HG03520 (cell line): ENCODE measurements around the gene SSX2IP.

Experiments
- ATAC-seq: cut with Tn5 transposase; IDR thresholded peaks from one replicate; pipeline ENCODE4 v1.9.1; 2021; ENCODE audit warnings: mild to moderate bottlenecking, moderate library complexity; ENCODE audit not compliant: unreplicated experiment

SSX2IP gene

DNA sequence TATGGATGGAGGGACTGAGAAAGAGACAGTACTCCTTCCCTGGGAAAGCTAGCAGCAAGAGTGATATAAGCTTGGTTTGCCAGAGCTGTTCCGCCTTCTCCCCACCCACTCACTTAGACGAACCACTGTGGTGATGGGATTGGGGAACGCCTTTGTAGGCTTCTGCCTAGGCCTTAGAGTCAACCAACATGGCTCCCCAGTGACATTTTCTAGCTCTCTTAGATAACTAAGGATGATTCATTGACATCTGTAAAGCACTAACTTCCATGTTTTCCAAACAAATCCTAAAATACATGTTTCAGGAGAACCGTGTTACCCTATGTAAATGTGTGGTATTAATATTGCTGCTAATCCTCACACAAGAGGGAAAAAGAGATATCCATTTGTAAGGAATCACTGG lies 21.6 kb upstream of the SSX2IP start:
- no peak for ATAC-seq

DNA sequence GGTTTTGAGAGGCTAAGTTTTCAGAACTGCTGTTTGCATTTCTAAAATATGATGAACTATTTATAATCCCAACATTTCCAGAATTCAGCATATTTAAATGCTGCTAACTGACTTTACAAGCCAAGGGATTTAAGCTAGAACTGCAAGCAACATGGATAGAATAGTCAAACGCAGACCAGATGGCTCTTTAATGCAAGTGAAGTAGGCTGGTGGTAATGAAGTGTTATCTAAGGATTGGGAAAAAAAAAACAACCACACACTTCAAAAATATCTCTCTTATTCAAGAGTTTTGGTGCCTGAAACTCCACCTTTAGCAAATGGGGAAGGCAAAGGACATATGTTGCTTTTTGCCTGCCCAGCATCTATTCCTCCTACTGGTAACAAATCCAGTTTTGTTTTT lies 20.9 kb upstream of the SSX2IP start:
- ATAC-seq, result no peak

DNA sequence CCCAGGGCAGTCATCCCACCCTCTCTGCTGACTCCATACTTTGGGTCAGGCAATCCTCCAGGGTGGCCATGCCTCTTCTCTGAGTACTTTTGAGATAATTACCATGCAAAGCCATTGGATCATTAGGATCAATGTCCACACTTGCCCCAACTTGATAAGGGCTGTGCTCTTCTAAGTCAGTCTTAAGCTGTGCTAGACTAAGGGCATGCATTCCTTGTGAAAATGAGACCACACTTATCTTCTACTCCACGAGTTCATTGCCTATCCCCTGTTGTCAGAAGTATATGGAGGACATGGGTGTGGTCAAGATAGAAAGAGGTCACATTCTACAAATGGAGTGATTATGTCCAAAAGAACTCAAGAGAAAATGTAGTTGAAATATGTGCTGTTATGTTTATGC lies 18.9 kb upstream of the SSX2IP start:
- no peak for ATAC-seq

DNA sequence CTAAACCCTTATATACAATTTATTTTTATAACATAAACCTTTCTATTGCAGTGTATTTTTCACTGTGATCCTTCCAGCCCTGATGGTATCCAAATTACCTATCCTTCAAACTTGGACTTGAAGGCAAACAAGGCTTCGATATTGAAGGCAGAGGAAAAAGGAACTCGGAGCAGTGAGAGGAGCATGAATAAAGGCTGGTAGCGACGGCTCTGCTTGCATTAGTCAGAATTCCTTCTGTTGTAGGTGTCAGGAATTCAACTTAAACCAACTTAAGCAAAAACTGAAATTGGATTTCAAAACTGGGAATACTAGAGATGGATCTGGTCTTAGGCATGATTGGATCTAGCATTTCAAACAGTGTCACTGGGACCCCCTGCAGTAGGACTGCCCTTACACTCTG lies 17.8 kb upstream of the SSX2IP start:
- no peak for ATAC-seq

DNA sequence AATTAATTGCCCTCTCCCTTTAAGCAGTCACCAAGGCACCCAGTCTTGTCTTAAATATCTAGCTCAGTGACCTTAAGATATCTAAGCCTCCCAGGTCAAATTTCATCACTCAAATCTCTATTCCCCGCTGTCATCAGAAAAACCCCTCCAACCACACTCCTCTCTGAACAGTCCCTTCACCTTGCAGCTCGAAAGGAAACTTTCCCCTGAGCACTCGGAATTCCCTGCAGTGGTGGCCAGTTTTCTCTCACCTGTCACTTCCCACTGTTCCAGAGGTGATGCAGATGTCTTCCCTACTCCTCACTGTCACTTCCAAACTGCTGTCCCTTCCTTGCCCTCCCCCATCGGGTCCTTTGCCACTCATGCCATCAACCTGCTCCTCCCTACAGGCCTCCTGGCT lies 15.3 kb upstream of the SSX2IP start:
- no peak for ATAC-seq

DNA sequence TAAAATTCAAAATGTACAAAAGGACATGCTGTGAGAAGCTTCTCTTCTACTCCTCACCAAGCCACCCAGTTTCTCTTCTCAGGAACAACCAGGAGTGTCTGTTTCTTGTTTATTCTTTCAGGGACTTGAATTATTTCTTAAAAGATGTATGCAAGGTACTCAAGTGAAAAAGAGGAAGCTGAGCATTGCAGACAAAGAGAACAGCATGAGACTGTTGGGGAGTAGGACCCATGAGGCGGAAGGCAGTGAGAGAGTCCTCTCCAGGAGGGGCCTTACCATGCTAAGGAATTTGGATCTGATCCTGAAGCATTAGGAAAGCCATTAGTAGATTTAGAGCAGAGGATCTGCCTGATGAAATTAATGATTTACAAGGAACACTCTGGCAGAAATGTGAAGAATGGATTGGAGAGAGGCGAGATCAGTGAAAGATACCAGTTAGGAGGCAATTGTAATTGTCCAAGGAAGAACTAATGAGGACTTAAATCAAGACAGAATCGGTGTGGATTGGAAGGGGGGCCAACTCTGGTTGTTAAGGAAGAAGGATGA lies 14.7 kb upstream of the SSX2IP start:
- no peak for ATAC-seq

DNA sequence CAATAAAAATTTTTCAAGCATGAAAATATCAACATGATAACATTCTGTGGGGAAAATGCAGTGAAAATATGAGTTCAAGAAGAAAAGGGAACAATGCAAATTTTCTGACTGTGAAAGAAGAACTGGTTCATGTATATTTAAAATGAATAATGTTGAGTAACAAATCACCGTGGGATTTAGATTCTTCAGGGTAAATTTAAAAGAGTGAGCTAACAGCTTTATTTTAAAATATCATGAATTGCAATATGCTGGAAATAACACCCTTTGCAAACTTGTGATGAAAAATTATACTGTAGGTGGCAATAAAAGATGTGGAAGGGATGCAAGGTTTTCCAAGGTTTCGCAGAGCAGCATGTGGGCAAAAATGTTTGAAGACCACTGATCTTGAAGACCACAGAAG lies 13.2 kb upstream of the SSX2IP start:
- ATAC-seq, result no peak

DNA sequence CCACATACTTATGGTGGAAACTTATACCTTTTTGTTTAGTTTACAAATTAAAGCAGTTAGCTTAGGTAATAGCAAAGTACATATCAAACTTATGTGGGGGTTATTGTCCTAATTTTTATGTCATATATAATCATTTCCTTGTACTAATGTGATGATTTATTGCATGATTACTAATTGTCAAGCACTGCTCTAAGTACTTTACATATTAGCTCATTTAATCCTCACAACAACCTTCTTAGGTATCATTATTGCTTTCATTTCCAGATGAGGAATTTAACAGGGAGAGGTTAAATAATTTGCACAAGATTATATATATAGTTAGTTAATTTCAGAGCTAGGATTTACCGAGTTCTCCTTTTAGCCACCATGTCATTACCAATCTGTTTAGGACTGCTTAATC lies 11.9 kb upstream of the SSX2IP start:
- ATAC-seq, result no peak

DNA sequence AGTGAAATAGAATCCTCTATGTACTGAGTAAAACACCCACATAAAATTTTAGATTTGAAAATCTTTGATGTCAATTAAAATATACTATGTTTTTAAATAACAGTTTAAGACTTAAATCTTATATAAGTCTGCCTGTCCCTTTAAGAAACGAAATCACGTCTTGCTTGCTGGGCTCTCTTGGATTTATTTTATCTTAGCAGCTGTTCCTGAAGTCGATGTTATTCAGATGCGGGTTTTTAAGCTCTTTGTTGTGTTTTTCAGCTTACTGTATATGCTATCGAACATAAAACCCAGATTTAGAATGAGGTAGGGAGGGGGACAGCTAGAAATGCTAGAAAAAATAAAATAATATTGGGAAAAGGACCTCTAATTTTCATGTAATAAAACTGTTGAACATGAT lies 11.1 kb upstream of the SSX2IP start:
- ATAC-seq, result no peak

DNA sequence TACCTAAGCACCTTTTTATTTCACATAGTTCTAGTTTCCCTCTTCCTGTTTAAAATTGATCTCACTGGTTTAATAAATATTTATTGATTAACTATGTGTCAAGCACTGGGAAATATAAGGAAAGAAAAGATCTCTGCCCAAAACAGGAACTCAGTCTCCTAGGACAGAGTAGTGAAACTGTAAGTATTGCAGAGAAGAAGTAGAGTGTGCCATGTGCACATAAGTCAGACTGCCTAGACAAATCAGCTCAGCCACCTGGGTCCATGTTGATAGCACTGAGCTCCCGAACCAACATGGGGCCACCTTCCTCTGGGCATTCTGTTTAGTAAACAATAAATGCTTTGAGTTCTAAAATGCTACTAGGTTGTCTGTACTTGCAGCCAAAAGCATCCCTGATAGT lies 9.8 kb upstream of the SSX2IP start:
- ATAC-seq, result peak; percentile 73

DNA sequence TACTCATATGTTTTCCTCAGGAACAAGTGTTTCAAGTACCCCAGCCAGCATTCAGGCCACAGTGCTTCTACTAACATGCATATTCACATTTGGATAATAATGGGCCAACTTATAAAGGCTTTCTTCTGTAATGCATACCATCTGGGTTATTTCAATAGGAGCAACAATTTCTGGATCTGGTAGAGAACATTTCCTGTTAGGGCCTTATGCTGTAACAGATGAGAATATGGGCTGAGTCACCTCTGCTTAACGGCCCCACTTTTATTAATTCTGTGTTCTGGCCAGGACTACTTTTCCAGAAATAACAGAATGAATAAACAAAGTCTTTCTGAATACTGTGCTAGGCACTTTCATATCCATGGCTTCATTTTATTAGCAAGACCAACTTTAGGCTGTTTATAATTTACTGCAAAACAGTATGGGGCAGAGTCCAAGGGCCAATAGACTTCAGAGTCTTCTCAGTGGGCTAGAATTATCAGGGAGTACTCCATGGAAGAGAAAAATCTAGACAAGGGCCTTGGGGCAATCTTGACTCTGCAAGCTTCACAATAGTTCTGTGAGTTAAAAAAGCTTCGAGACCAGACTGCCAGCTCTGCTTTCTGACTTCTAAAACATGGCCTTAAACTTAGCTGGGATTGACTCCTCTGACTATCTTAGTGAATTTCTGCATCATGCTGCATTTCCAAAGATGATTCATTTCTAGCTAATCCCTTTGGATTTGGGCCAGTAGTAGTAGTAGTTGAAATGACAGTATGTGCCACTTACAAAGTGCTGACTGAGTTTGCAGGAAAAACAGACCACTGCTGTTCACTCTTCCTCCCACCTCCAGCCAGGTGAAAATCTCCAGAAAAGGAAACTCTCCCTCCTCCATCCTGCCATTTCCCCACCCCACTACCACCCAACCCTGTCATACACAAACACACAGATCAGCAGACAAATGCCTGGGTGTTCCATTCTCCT lies 8.2 kb upstream of the SSX2IP start:
- no peak for ATAC-seq

DNA sequence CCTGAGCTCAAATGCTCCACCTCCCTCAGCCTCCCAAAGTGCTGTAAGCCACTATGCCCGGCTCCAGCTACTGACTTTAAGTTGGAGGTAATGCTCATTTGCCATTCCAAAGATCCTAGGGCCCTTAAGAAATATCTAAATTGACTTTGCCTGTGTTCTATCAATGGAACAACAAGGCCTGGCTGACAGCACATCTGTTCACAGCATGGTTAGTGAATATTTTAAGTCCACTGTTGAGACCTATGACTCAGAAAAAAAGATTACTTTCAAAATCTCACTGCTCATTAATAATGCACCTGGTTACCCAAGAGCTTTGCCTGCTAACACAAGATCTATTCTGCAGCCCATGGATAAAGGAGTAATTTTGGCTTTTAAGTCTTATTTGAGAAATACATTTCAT lies 3.5 kb upstream of the SSX2IP start:
- no peak for ATAC-seq

DNA sequence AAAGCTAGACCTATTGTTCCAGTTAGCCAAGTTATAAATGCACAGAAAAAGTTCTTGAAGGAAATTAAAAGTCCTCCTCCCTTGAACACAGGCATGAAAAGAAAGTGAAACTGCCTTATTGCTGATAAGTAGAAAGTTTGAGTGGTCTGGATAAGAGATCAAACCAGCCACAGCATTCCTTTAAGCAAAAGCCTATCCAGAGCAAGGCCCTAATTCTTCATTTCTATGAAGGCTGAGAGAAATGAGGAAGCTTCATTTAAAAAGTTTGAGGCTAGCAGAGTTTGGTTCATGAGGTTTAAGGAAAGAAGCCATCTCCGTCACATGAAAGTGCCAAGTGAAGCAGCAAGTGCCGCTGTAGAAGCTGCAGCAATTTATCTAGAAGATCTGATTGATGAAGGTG lies 2.7 kb upstream of the SSX2IP start:
- ATAC-seq, result no peak

DNA sequence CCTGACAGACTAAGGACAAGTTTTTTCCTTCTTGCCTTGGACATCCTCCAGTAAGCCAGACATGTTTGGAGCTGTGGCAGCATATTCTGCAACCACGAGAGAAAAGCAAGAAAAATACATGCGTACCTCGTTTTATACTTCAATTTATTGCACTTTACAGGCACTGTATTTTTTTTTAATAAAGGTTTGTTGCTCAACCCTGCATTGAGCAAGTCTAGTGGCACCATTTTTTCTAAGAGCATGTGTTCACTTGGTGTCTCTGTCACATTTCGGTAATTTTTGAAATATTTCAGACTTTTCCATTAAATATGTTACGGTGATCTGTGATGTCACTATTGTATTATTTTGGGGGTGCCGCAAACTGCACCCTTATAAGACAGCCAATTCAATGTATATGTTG lies 2.1 kb upstream of the SSX2IP start:
- no peak for ATAC-seq

DNA sequence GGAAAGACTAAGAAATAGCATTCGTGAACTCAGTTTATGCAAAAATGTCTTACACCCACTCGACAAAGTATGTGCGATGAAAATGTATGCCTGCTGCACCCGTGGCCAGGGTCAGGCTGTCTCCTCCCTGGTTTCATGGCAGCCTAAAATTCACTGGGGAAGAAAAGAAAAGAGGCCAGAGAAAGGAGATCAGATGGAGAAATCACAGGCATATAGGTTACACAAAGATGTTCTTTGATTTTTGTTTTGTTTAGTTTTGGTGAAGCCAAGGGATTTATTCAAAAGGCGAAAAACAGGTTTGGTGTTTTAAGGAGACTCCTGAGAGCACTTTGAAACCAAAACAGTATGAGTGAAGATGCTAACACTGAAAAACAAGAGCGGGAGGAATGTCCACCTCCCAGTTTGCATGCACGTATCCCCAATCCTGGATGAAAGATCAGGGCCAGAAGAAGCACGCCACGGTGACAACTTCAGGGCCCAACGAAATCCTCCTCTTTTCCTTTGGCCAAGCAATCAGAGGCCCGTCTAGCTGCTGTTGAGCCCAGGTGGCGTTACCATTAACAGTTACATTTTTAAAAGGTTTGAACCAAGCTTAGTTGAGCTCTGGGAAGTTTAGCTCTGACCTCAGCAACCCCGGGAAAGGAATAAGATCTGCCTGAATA lies 992 bp upstream of the SSX2IP start:
- no peak for ATAC-seq

DNA sequence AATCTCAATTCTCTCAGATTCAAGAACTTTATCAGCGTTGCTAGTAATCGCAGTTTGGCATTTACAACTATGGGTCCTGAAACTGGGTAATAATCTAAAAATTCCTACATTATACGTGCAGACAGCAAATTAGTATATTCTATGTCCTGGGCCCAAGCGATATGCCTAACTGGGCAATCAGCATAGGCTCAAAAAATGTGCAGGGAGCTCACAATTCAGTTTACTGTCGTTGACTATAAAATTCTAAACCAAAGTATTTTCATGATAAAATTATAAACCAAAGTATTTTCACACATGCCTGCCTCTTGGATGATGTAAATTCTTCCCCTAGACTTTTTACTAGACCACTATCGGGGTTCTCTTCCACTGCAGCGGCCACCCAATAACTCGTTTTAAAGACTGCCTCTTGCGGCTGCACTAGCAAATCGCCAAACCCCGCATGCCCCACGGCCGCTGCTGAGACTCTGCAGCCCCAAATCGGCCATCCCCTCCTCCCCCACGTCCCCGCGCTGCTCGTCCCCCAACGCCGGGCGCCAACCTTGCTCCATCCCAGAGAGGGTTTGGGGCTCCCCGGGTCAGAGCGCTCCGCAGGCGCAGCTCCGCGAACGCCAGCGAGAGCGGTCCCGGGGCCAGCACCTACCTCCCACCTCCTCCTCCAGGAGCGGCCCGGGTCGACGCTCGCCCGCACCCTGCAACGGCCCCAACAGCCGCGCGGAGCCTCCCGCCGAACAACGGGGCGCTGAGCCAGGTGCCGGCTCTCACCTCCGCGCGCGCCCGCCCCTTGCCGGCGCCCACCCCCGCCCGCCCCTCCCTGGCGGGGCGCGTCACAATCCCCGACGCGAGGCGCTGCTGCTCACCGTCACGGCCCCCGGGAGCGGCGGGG lies 506 bp downstream of the SSX2IP start:
- peak; percentile 17 for ATAC-seq

DNA sequence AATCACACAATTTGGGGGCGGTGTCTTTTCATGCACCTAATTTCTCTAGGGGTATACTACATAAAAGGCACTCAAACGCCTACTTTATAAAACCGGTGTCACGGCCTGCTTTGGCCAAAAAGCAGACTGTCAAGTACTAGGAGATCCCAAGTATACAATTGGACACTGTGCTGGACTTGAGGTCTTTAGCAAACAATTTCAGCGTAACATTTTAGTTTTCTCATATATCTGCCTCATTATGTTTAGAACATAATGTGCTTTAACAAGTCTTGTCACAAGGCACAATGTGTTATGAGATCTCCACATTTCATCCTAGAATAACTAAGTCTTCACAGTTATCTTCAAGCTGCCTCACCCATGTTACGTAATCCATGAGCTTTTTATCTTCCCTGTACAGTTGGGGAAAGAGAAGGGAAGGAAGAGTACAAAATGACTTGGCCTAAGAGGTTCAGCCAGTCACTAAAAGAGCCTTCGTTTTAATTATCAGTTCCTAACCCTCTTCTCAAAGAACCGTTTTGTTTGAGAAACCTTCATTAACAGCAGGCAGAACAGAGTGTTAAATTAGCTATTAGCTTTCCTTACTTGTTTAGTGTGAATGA lies 1.7 kb downstream of the SSX2IP start:
- no peak for ATAC-seq

DNA sequence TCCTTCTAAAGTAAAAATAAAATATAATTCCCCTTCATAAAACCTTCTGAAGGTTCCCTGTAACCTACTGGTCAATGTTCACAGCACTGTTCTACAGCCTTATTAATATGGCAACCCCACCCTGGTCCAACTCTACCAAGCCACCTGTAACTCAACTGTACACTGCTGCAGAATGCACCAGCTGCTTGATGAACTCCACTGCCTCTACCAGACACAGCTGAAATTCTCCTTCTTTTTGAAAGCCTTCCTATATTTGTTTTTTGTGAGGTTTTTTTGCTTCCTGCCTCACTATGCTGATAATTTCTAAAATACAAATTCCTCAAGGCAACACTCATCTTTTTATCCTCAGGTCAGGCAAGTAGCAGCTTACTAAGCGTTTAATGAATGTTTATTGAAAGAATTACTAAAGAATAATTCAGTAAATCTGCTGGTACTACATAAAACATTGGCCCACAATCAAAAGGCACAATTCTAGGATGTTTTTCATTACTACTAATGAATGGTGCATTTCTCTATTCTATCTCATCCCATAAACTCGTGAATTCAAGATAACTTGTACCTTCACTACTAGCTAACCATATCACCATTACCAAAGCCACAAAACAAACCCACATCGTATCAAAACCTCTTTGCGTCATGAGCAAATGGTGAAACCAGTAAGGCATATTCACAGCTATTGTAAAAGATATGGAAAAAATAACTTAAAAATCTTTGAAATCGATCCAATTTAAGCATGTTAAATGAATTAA lies 2.4 kb downstream of the SSX2IP start:
- ATAC-seq, result no peak

DNA sequence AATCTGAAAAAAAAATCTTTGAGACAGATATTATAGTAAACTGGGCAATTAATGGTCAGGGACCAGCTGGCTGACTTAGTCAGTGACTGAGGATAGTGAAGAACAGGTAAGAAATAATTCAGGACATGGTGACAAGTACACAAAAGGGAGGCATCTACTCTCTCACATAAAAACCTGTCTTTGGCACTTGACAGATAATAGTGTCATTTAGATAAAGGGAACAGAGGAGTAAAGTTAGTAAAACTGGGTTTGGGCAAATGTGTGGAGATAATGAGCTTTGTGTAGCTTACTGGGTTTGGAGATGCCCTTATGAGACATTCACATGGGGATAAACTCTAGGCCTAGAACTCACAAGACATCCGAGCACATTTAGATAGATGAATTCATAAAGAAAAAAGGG lies 4.0 kb downstream of the SSX2IP start:
- ATAC-seq, result no peak

DNA sequence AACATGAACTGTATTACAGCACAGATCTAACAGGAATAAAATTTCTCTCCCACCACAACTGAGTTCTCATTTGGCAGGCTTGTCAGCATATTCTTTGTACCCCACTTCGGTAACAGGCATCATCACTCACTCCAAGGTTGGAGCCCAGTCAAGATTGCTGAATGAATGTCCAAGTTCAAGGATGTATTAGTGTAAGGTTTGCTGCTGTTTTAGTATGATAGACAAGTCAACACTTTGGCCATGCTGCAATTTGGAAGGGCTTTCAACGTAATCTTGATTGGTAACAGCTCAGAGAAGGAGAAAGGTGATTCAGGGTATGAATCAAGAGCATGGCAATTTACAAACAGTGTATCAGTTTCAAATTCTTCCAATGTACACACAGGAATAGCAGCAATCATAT lies 6.8 kb downstream of the SSX2IP start:
- no peak for ATAC-seq
